ENCODE results near the gene BMP3. TPM values are rescaled to one million over a fixed set of nuclear protein-coding genes. Genes with fewer than 3 reads are reported as not detected.
"Not testable (repeated sequence)": the region's sequence is repeated elsewhere in the genome, so short reads cannot be mapped to it uniquely, and the experiment has no call there.

Gene BMP3
- total RNA-seq, 3 donors from 2014 or later, result 0.98 to 25.3 (median 2.6) TPM

DNA sequence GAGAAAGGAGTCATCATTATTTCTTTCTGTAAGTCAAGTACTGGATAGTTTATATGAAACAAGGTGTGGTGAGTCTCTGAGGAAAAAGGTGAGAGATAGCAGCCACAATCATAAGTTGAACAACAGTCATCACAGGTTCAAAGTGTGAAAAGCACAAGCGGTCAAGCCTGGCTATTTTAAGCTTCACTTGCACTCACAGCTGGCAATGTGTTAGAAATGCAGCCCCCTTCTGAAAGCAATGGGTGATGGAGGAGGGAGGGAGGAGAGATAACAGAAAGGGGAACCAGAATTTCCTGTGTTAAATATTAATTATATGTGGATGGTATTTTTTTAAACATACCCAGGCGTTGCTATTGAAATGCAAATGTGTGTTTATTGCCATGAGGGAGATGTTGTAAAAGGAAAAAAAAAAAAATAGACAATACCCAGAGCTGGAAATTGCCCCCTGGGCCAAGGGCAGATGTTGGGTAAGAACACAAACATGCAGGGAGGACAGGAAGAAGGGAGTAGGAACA, 26.9 kb upstream of the BMP3 start:
- intact Hi-C loops (cut with DNase I; ENCODE audit: low total_unique reads), result no loop called here
- Histone ChIP-seq H3K27ac (no peak overlapping the region), H3K4me1 (no peaks in the 10 kb centered on the region), H3K36me3 (no peaks in the 10 kb centered on the region), H3K27me3 (no peaks in the 10 kb centered on the region), H3K9me3 (no peaks in the 10 kb centered on the region), H3K4me3 (no peak overlapping the region)
- TF ChIP-seq, protein P1, sequence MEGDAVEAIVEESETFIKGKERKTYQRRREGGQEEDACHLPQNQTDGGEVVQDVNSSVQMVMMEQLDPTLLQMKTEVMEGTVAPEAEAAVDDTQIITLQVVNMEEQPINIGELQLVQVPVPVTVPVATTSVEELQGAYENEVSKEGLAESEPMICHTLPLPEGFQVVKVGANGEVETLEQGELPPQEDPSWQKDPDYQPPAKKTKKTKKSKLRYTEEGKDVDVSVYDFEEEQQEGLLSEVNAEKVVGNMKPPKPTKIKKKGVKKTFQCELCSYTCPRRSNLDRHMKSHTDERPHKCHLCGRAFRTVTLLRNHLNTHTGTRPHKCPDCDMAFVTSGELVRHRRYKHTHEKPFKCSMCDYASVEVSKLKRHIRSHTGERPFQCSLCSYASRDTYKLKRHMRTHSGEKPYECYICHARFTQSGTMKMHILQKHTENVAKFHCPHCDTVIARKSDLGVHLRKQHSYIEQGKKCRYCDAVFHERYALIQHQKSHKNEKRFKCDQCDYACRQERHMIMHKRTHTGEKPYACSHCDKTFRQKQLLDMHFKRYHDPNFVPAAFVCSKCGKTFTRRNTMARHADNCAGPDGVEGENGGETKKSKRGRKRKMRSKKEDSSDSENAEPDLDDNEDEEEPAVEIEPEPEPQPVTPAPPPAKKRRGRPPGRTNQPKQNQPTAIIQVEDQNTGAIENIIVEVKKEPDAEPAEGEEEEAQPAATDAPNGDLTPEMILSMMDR (IDR thresholded peaks at IDR 0.05), result no peak
- no peak for TF ChIP-seq POLR2A (IDR thresholded peaks at IDR 0.05)
- no peak for TF ChIP-seq POLR2AphosphoS5 (IDR thresholded peaks at IDR 0.05)
- DNase-seq (ENCODE audit: low spot score in 2 of 2), result no peak

GRCh38 chr4:81007417-81007816, 23.1 kb upstream of the BMP3 start:
- DNase-seq (ENCODE audit: low spot score in 2 of 2), result no peak
- H3K27me3 ChIP-seq, result no peaks in the 10 kb centered on the region
- TF ChIP-seq, protein P1 (IDR thresholded peaks at IDR 0.05), result no peak
- TF ChIP-seq POLR2AphosphoS5 (IDR thresholded peaks at IDR 0.05) (no peak), POLR2A (IDR thresholded peaks at IDR 0.05) (no peak)
- intact Hi-C loops (cut with DNase I; ENCODE audit: low total_unique reads), result no loop called here
- no peak overlapping the region for H3K4me3 ChIP-seq
- H3K9me3 ChIP-seq, result no peaks in the 10 kb centered on the region
- no peak overlapping the region for H3K27ac ChIP-seq
- H3K4me1 ChIP-seq, result no peaks in the 10 kb centered on the region
- no peaks in the 10 kb centered on the region for H3K36me3 ChIP-seq

GRCh38 chr4:81016566-81016965, 13.9 kb upstream of the BMP3 start:
- H3K4me3 ChIP-seq; H3K9me3 ChIP-seq; H3K27me3 ChIP-seq; H3K27ac ChIP-seq; intact Hi-C loops (cut with DNase I; ENCODE audit: low total_unique reads); DNase-seq (ENCODE audit: low spot score in 2 of 2); H3K4me1 ChIP-seq; H3K36me3 ChIP-seq: not testable (repeated sequence)

GRCh38 chr4:81019006-81019405, 11.5 kb upstream of the BMP3 start:
- intact Hi-C loops (cut with DNase I; ENCODE audit: low total_unique reads), result no loop called here
- no peak overlapping the region for H3K27ac ChIP-seq
- DNase-seq (ENCODE audit: low spot score in 2 of 2), result no peak
- no peaks in the 10 kb centered on the region for H3K4me1 ChIP-seq
- no peaks in the 10 kb centered on the region for H3K27me3 ChIP-seq
- H3K4me3 ChIP-seq, result no peak overlapping the region
- no peaks in the 10 kb centered on the region for H3K36me3 ChIP-seq
- no peaks in the 10 kb centered on the region for H3K9me3 ChIP-seq
- TF ChIP-seq POLR2AphosphoS5 (IDR thresholded peaks at IDR 0.05), result no peak
- TF ChIP-seq, protein P1 (IDR thresholded peaks at IDR 0.05), result no peak
- TF ChIP-seq POLR2A (IDR thresholded peaks at IDR 0.05), result no peak

DNA sequence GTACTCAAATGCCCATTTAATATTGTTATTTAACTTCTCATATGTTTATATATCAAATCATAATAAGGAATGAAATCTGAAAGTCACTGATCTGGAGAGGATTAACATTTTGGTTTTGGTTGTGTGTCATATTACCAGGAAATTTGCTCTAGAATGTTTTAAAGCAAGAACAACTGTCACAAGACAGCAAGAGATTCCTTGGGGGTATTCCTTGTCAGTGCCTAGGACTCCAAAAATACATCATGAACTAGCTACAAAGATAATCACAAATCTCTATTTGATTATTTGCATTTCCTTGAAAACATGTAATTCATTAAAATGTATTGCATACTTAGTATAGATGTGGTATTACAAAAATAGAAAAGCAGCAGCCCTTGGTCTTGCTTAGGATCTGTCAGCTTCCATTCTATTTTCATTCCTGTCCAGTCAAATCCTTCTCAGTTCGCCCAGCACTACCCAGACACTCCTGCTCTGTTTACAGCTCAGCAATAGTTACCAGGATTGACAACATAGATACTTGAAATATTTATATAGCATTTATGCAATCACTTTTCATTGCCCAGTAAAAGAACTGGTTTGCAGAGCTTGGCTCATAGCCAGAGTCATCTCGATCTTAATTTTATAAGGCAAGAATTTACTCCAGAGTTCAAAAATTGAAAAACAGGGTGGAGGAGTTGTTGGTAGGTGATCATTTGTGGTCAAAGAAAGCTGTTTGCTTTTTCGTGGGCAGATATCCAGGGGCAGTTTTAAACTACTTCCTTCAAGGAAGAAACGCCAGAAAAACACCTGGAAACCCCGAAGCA, 9.2 kb upstream of the BMP3 start:
- Histone ChIP-seq H3K27me3 (peaks cover 0 to 10% of the 10 kb centered on the region in 2 donors), H3K9me3 (no peaks in the 10 kb centered on the region), H3K4me3 (no peak overlapping the region), H3K36me3 (no peaks in the 10 kb centered on the region), H3K27ac (no peak overlapping the region), H3K4me1 (no peaks in the 10 kb centered on the region)
- DNase-seq (ENCODE audit: low spot score in 2 of 2), result no peak
- intact Hi-C loops (cut with DNase I; ENCODE audit: low total_unique reads), result no loop called here
- TF ChIP-seq POLR2A (IDR thresholded peaks at IDR 0.05), result no peak
- TF ChIP-seq, protein P1 (IDR thresholded peaks at IDR 0.05), result no peak
- TF ChIP-seq POLR2AphosphoS5 (IDR thresholded peaks at IDR 0.05), result no peak

Measured in breast epithelium (tissue), 4 donors.